Activated T-cell treated with anti-CD3 and anti-CD28 coated beads, Interleukin-2, amount 50 U/mL, for 48 hours (primary cell): ENCODE data around the gene NTRK2.
"Not testable (repeated sequence)": the region's sequence is repeated elsewhere in the genome, so short reads cannot be mapped to it uniquely, and the experiment has no call there.

ENCODE experiments used
- DNase-seq, 2 experiments: peaks; one replicate each; pipeline ENCODE4 v3.0.0-alpha.2; 2020

Gene NTRK2

DNA sequence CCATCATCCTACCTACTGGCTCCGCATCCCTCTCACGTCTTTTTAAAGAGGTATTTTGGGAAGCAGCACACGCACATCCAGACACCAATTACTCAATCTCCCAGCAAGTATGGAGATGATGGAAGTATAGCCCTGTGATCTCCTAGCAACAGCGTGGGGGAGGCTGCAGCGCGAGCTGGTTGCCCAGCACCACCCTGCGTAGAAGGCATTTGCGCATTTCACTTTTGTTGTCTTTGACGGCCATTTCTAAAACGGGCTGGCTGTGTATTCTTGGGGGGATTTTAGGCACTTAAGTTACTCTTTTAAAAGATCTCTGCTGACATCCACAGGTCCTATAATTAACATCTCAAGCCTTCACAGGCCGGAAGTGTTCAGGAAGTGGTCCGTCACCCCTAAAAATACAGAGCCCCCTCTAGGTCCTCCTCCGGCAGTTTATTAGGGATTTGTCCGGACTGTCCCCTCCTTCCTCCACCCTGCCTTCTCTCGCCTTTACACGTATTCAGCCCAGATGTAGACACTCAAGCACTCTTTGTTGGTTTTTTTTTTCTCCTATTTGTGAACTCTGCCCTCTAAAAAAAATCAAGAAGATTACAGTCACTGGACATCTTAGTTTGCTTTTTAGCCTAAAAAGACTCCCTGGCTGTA lies 371.4 kb downstream of the NTRK2 start:
- DNase-seq = no peak

GRCh38 chr9:85041466-85042137 lies 372.1 kb downstream of the NTRK2 start:
- no peak for DNase-seq

- DNase-seq = no peak
These were observed 373.6 kb downstream of the NTRK2 start for GRCh38 chr9:85042981-85043647.

- DNase-seq = no peak
These were observed 375.7 kb downstream of the NTRK2 start for GRCh38 chr9:85045271-85045670.

GRCh38 chr9:85046475-85046874 lies 376.9 kb downstream of the NTRK2 start:
- no peak for DNase-seq

- DNase-seq = no peak
These were observed 383.8 kb downstream of the NTRK2 start for GRCh38 chr9:85053206-85053786.

DNA sequence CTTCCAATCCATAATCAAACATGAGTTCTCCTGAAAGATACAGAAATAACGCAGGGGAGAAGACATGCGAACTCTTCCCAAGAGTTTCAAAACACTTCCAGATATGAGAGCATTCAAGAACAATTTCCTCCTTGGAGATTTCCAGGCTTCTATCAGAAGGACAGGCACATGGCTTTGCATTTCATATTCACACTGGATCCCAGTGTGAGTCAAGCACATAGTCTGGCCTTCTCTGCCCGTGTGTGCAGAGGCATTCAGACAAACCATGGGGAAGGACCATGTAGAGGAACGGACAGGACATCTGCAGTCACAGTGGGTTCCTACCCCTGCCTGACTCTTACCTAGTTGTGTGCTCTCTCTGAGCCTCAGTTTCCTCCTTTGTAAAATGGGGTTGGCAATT lies 384.5 kb downstream of the NTRK2 start:
- DNase-seq = no peak

- no peak for DNase-seq
These were observed 386.1 kb downstream of the NTRK2 start for GRCh38 chr9:85055506-85056202.

GRCh38 chr9:85056203-85056572 lies 386.7 kb downstream of the NTRK2 start:
- DNase-seq = no peak

DNA sequence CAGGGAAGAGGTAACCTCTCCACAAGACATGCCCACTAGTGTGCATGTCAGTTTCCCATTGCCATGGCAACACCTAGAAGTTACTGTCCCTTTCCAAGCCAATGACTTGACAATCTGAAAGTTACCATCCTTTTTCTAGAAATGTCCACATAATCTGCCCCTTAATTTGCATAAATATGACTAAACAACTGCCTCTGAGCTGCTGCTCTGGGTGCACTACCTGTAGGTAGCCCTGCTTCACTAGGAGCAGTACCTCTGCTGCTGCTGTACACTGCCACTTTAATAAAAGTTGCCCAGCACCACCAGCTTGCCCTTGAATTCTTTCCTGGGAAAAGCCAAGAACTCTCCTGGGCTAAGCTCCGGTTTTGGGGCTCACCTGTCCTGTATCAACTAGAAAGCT lies 392.4 kb downstream of the NTRK2 start:
- no peak for DNase-seq

DNA sequence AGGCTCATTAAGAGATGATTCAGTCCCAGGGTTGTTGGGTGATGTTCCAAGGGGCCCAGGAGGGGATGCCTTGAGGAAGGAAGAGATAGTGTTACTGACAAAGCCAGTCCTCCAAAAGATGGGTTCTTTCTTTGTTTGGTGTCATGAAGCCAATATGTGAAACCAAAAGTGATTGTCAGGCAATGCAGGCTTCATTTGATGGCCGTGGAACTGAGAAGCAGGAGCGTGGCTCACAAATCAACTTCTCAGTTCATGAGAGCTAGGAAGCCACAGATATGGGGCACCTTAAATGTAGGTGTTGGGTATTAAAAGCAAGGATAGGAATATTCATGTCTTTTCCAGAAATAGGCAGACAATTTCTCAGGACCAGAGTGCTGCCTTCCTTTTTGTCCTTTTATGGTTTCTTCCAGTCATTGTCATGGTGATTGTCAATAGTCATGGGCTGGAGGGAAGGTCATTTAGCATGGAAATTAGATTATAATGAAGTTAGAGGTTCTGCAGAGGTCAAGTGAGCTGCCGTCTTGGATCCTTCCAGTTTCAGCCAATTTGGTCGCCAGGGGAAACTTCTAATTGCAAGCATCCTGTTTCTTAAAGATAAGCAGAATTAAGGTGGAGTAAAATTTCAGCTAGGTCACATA lies 393.0 kb downstream of the NTRK2 start:
- no peak for DNase-seq

GRCh38 chr9:85064811-85065371 lies 395.4 kb downstream of the NTRK2 start:
- no peak for DNase-seq

- DNase-seq = no peak
These were observed 398.3 kb downstream of the NTRK2 start for GRCh38 chr9:85067792-85068191.

DNA sequence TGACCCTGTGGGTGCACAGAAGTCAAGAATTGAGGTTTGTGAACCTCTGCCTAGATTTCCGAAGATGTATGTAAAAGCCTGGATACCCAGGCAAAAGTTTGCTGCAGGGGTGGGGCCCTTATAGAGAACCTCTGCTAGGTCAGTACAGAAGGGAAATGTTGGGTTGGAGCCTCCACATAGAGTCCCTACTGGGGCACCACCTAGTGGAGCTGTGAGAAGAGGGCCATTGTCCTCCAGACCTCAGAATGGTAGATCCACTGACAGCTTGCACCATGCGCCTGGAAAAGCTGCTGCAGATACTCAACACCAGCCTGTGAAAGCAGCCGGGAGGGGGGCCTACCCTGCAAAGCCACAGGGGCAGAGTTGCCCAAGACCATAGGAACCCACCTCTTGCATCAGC lies 399.9 kb downstream of the NTRK2 start:
- not testable (repeated sequence) for DNase-seq
